HG03039 (cell line): ENCODE data around the gene HAO2.
"Not testable (repeated sequence)": the region's sequence is repeated elsewhere in the genome, so short reads cannot be mapped to it uniquely, and the experiment has no call there.

Experiments used
- ATAC-seq: cut with Tn5 transposase; IDR thresholded peaks from one replicate; pipeline ENCODE4 v1.9.1; 2021; ENCODE audit warnings: mild to moderate bottlenecking, moderate library complexity; ENCODE audit not compliant: unreplicated experiment

HAO2 gene

GRCh38 chr1:119341372-119341947, 27.1 kb upstream of the HAO2 start:
- no peak for ATAC-seq

DNA sequence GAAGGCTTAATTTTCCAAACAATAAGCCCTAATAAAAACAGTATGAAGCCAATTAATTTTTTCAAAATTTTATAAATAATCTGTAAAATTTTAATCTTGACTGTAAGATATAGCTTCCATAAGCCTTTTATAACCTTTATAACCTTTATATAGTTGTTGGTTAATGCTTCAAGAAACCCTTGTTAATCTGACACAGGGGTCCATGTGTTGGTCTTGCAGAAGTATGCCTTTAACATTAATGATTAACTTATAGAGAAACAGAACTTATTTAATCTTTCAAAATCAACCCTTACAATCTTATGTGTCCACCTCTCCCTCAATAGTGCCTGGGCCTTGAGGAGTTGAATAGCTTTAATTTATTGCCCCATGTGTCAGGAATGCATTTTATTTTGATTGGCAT, 23.2 kb upstream of the HAO2 start:
- ATAC-seq = no peak

- peak; percentile 84 for ATAC-seq
Measured at GRCh38 chr1:119347858-119348257, 20.7 kb upstream of the HAO2 start.

GRCh38 chr1:119348941-119349340, 19.6 kb upstream of the HAO2 start:
- no peak for ATAC-seq

GRCh38 chr1:119350866-119351265, 17.7 kb upstream of the HAO2 start:
- ATAC-seq = not testable (repeated sequence)

- no peak for ATAC-seq
Measured at GRCh38 chr1:119351997-119352396, 16.6 kb upstream of the HAO2 start.

GRCh38 chr1:119353836-119354235, 14.7 kb upstream of the HAO2 start:
- no peak for ATAC-seq

- no peak for ATAC-seq
Measured at GRCh38 chr1:119358636-119359035, 9.9 kb upstream of the HAO2 start.

DNA sequence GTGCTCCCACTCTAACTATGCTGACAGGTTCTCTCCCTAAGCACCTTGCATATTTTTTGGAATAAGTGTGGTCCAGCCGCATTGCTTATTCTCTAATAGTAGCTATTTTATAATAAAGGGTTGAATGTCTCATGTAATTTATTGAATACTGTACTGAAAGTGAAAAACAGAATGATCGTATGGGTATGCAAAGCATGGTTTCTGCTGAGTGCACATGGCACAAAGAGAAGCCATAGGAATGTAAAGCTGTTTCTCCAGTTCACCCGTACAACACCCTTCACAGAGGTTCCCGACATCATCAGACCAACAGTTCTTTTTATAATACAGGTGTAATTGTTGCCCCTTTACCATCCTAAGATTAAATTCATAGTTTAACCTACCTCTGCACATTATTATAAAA, 8.9 kb upstream of the HAO2 start:
- no peak for ATAC-seq

- no peak for ATAC-seq
Measured at GRCh38 chr1:119361205-119361604, 7.4 kb upstream of the HAO2 start.

- ATAC-seq = no peak
Measured at GRCh38 chr1:119361620-119362344, 6.8 kb upstream of the HAO2 start.

GRCh38 chr1:119363162-119363561, 5.4 kb upstream of the HAO2 start:
- ATAC-seq = no peak

DNA sequence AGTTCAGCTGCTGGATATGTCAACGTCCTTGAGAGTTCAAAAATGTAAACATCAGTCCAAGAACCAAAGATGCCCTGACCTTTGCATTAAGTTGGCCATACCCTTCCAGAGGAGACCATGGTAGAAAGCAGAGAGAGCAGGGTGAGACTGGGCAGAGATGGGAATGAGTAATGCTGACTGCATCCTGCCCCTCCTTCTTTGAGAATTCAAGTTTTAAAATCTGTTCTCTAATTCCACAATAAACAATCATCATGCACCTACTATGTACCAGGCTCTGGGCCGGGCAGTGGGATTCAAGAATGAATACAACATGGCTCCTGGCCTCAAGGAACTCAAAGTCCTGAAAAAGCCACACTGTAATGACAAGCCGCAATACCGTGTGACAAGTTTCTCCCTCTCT, 3.9 kb upstream of the HAO2 start:
- no peak for ATAC-seq

DNA sequence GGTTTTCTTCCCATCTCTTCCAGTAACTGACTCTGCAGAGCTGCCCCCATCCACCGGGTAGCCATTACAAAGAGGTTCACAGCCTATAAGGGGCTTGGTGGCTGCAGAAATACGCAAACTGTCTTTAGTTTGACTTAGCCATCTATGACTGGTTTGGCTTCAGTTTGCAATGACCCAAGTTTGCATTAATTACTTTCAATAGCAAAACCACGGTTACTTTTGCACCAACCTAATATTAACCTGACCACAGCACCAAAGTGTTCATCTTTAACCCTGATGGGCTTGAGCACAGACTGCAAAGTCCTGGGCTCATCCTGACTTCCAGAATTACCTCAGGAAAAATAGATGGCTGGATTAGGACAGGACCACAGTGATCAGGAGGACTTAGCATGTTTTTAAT, 2.2 kb upstream of the HAO2 start:
- ATAC-seq = no peak

DNA sequence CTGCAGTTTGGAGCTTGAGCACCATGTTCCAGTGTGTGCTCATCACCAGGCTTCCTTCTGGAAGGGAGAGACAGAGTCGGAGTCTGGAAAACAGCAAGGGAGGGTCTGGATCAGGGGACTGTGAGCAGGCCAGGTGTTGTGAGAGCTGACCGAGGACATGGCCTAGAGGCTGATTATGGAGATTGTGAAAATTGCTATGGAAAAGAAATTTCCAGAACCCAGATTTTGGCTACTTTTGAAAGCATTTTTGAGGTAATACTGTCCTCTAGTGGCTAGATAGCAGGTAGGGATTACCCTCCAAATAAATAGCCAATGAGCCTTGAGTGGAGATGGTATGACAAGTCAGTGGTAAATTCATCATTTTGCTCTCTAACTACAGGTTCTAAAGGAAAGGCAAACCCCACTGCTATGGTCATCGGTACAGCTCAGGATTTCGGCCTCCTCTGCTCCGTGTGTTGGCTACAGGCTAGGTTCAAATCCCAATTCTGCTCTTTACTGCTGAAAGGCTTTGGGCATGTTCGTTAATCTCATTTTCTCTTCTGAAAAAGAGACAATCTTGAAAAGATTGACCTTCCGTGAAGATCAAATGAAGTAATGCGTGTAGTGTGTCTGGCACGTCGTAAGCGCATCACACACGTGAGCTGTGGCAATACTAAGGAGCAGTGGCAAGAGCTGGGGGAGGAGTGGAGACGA, 1.0 kb upstream of the HAO2 start:
- no peak for ATAC-seq

GRCh38 chr1:119370748-119371147, 2.2 kb downstream of the HAO2 start:
- ATAC-seq = no peak

- ATAC-seq = no peak
Measured at GRCh38 chr1:119371815-119372214, 3.2 kb downstream of the HAO2 start.

DNA sequence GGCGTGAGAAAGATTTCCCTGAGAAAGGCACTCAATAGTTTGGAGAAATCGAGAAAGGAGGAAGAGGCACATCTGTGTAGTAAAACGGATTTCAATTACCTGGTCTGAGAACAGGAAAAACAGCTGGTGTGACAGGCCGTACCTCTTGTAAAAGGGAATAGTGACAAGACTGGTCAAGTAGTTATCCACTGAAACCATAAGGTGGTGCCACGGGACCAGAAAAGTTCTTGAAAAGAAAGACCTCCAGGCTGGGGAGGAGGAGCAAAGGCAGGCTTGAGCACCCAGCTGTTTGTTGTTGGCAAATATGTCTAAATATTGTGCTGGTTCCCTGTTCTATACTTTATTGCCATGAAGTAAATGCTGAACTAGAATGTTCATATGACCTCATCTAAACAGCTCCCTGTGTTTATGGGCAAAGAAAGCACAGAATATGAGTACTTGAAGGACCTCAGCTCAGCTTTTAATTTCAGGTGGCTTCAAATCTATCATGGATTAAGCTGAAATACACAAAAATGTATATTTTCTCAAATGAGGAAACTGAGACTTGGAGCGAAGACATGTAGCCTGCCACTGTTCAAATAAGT, 4.0 kb downstream of the HAO2 start:
- peak; percentile 53 for ATAC-seq

DNA sequence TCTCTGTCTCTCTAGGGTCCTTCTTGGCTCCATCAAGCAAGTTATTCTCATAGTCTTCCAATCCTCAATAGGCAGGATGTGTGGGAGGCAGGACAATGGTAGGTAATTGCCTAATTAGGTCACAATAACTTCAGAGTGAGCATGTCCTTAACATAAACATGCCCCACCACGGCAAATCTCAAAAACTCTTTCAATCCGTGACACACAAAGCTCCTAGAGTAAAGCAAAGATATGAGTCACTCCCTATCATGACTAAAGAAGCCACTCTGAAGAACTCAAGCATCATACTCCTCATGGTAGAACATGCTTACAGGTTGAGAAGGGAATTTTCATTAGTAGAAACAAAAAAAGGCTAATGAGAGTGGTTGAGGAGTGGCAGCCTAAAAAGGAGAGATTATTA, 4.9 kb downstream of the HAO2 start:
- peak; percentile 37 for ATAC-seq

- no peak for ATAC-seq
Measured at GRCh38 chr1:119374208-119374874, 5.8 kb downstream of the HAO2 start.

GRCh38 chr1:119375366-119375765, 6.8 kb downstream of the HAO2 start:
- peak; percentile 49 for ATAC-seq
